SH-SY5Y (cell line): ENCODE results near the gene GOLM1.

Experiments
- GATA2 ChIP-seq: IDR thresholded peaks from 2 replicates; pipeline ENCODE4 v1.6.1; 2011; ENCODE audit warnings: mild to moderate bottlenecking, low read depth, low read length
- GATA3 ChIP-seq: IDR thresholded peaks from 2 replicates; pipeline ENCODE4 v1.6.1; 2011; ENCODE audit warnings: low read depth, mild to moderate bottlenecking, low read length, moderate library complexity

The GOLM1 gene

DNA sequence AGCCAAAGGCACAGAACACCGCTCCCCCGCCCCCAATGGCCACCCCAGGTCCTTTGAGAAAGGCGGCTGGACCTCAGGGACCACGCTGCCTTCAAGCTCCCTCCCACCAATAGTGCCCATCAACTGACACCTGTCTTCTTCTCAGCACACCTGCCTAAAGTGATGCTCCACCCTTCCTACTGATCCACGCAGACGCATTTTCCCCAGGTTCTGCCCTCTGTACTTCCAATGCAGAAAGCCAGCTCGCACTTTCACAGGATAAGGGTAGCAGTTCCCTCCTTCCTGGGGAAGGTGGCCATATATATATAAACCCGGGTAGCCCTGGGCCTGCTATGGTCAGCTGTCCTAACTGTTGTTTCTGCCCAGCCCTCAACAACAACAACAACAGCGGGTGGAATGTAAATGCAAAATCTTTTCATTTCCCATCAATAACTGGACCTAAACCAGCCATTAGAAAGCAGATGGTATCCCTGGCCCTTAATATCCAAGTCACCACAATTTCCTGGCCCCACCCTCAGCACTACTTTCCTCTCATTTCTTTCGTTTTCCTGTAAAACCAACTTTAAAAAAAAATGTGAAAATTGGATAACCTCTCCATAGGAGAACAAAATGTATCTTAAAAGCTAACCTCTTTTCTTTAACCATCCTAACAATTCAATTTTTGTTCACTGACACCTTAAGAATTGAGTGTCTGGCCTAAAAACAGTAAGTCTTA lies 1.7 kb downstream of the GOLM1 start:
- TF ChIP-seq GATA3 (no peak), GATA2 (no peak)

GRCh38 chr9:86096386-86096785 lies 3.0 kb downstream of the GOLM1 start:
- TF ChIP-seq GATA2 (no peak), GATA3 (no peak)

- TF ChIP-seq GATA2 (no peak), GATA3 (no peak)
Observed at GRCh38 chr9:86093788-86094555, 5.4 kb downstream of the GOLM1 start.

GRCh38 chr9:86091477-86091876 lies 7.9 kb downstream of the GOLM1 start:
- TF ChIP-seq GATA2 (no peak), GATA3 (no peak)

GRCh38 chr9:86082870-86083269 lies 16.5 kb downstream of the GOLM1 start:
- TF ChIP-seq GATA3 (no peak), GATA2 (no peak)

- TF ChIP-seq GATA2 (no peak), GATA3 (no peak)
Observed at GRCh38 chr9:86079865-86080469, 19.4 kb downstream of the GOLM1 start.

DNA sequence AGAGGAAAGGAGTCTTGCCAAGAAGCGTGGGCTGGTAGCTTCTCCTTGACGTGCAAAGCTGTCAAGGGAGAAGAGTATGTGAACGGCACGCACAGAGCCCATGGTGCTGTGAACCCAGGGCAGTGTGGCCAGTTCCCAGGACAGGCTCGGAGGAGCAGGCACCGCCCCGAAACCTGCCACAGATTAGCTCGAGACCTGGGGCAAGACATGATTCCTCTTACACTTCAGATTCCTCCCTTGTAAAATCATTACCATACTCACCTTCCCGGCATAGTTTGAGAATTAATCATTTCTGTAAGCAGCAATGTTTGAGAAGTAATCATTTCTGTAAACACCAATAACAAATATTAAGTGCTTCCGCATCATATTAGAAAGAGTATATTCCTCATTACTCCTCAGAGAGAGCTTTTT lies 19.9 kb downstream of the GOLM1 start:
- no peak for TF ChIP-seq GATA2

DNA sequence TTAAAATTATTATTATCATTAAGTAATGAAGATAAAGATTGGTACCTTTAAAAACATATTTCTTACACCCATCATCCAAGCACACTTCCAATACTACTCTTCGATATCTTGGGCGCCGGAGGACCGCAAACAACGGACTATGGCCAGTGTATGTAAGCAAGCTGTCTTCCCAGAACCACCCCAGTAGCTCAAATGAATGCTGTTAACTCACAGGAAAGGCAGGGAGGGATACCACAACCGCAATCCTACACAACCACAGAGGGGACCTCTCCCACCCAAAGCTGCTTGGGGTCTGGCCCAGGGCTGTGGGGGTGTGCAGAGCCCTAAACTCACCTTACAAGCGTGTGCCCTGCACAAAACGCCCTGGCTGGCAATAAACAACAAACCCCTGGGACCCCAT lies 20.6 kb downstream of the GOLM1 start:
- TF ChIP-seq GATA2 = no peak
- TF ChIP-seq GATA3 = no peak

GRCh38 chr9:86077276-86077675 lies 22.1 kb downstream of the GOLM1 start:
- TF ChIP-seq GATA2 (no peak), GATA3 (no peak)

- TF ChIP-seq GATA2 (no peak), GATA3 (no peak)
Observed at GRCh38 chr9:86075132-86076109, 23.9 kb downstream of the GOLM1 start.

DNA sequence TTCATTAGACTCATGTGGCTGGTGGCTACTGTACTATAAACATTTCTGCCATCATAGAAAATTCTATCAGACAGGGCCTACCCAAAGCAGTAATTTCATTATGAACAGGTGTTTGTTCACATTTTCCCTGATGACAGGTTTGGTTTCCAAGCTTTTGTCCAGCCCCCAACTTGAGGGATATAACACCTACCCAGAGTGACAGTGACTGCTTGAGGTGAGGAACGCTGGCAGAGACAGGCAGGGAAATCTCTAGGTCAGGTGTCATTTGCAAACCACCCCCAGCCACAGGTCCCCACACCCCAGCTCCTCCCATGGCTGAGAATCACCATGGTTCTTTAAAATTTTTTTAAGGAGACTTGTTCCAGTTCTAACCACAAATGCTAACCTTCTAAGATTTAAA lies 25.5 kb downstream of the GOLM1 start:
- no peak for TF ChIP-seq GATA2

DNA sequence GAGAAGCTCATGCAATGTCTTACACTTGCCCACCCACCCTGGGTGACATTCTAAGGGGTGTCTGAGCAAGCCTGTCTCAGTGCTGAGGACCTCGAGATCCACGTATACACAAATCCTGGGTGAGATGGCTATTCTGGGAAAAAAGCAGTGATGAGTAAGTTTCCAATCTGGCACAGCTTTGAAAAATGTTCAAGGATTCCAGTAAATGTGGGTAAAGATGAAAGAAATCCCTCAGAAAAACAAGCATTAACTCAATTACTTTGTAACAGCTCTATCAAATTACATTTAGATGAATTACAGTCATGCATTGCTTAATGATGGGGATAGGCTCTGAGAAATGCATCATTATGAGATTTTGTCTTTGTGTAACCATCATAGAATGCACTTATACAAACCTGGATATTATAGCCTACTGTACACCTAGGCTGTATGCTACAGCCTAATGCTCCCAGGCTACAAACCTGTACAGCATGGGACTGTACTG lies 26.9 kb downstream of the GOLM1 start:
- TF ChIP-seq GATA3 = no peak
- TF ChIP-seq GATA2 = no peak

DNA sequence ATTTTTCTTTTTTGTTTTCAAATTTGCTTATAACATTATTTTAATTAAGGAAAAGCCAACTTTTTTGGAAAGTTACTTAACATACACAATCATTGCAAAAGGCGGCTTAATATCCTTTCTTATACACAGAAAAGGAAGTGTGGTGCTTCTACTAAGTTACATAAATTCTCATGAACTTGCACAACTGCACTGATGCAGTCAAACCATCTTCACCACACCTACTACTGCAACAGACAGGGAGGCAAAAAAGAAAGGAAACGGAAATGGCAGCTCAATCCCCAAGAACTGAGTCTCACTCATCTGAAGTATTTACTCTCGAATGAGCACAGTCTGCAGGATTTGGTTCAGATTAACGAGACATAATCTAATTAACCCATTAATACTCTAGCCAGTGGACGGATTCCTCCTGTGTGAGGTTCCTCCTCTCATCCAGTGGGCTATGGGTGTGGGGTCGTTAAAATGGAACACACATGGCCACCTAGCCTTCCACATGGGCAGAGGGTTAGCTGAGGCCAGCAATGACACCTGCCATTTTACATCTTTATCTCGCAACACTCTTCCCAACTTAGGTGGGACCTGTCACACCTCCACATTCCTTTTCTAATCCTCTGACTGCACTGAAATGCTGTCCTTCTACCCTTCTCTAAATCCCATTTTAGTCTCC lies 30.0 kb downstream of the GOLM1 start:
- TF ChIP-seq GATA2 = no peak
- TF ChIP-seq GATA3 = no peak

GRCh38 chr9:86064220-86064619 lies 35.1 kb downstream of the GOLM1 start:
- TF ChIP-seq GATA3 = no peak
- no peak for TF ChIP-seq GATA2
